Activated B cell treated with CpG ODN at 0.5 μM for 24 hours (primary cell): Measurements from ENCODE around the gene SLC9A7. TPM values are rescaled to one million over a fixed set of nuclear protein-coding genes. Genes with fewer than 3 reads are reported as not detected.

ENCODE experiments used
- ATAC-seq: fragments of 200-7000 bp; cut with Tn5 transposase; one replicate; pipeline ENCODE4 v1.10.0; 2021; ENCODE audit warnings: low read depth, mild to moderate bottlenecking, moderate library complexity
- CTCF ChIA-PET: fragments of 350-600 bp; sonication (Branson Sonifier 250); formaldehyde crosslinking; loops from one replicate; lab custom pipeline; 2021; ENCODE audit warnings: antibody characterized with exemption; lab: Charles Lee
- POLR2A ChIA-PET: fragments of 350-600 bp; sonication (Branson Sonifier 250); formaldehyde crosslinking; loops from one replicate; lab custom pipeline; 2021; ENCODE audit warnings: antibody characterized with exemption; lab: Charles Lee
- DNase-seq: peaks from one replicate; pipeline ENCODE4 v3.0.0; 2022
- H3K27ac Mint-ChIP-seq: one replicate; pipeline ENCODE4 v1.8.0; 2020; ENCODE audit warnings: mixed read lengths
- H3K27me3 Mint-ChIP-seq: one replicate; pipeline ENCODE4 v1.8.0; 2021; ENCODE audit warnings: mixed read lengths
- H3K36me3 Mint-ChIP-seq: one replicate; pipeline ENCODE4 v1.8.0; 2021; ENCODE audit warnings: low read depth, mixed read lengths
- H3K4me1 Mint-ChIP-seq: one replicate; pipeline ENCODE4 v1.8.0; 2021; ENCODE audit warnings: mixed read lengths
- H3K4me3 Mint-ChIP-seq: one replicate; pipeline ENCODE4 v1.8.0; 2020; ENCODE audit warnings: mild to moderate bottlenecking, mixed read lengths
- H3K9me3 Mint-ChIP-seq: one replicate; pipeline ENCODE4 v1.8.0; 2020; ENCODE audit warnings: mixed read lengths
- intact Hi-C: fragments of 100-400 bp; cut with micrococcal nuclease; formaldehyde crosslinking; loops from one replicate; pipeline ENCODE4 v1.15.1; 2024
- total RNA-seq: library from RNA; stranded (reverse); gene quantifications from 2 replicates; pipeline ENCODE4 v1.2.3, GENCODE V29; 2022
- TF ChIP-seq, protein P1 (sequence below): fragments of 200-600 bp; IDR thresholded peaks from one replicate; pipeline ENCODE4 v1.8.0; 2022; ENCODE audit warnings: antibody characterized with exemption, mild to moderate bottlenecking

The SLC9A7 gene
- total RNA-seq, 1 donor from 2014 or later = 55.1 TPM

DNA sequence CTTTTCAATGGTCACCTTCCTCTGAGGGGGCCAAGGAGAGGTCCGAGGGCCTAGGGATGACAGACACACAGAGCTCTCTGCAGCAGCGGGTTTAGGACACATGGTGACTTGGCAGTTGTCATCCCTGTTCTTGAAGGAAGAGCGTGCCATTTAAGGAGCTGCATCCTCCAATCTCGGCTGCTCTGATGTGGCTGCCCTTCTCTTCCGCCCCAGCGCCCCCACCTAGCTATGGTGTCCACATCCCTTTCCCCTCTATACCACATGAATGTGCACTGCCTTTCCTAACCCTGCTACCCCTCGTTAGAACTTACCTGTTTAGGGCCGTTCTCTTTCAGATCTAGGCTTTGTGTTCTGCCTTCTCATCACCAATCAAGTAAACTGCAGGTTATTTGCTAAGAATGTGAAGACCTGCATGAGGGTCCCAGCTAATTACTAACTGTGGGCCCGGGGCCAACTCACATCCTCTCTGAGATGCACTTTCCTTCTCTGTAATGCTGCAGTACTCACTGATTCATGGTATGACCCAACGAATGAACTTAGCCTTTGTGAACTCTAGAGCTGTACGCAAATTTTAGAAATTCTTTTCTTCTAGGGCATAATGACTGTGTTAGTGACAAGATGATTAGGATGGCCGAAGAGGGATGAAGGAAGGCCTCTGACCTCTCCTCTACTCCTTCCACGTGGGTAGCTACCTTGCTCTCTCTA, 147.1 kb downstream of the SLC9A7 start:
- ATAC-seq = no peak
- POLR2A ChIA-PET = no interaction called here
- Mint-ChIP-seq H3K4me3 (no peak overlapping the region), H3K27me3 (no peaks in the 10 kb centered on the region), H3K36me3 (peaks cover 51% of the 10 kb centered on the region), H3K4me1 (no peaks in the 10 kb centered on the region), H3K9me3 (no peaks in the 10 kb centered on the region), H3K27ac (no peak overlapping the region)
- intact Hi-C loops = no loop called here
- CTCF ChIA-PET = no interaction called here
- no peak for DNase-seq
- TF ChIP-seq, protein P1, sequence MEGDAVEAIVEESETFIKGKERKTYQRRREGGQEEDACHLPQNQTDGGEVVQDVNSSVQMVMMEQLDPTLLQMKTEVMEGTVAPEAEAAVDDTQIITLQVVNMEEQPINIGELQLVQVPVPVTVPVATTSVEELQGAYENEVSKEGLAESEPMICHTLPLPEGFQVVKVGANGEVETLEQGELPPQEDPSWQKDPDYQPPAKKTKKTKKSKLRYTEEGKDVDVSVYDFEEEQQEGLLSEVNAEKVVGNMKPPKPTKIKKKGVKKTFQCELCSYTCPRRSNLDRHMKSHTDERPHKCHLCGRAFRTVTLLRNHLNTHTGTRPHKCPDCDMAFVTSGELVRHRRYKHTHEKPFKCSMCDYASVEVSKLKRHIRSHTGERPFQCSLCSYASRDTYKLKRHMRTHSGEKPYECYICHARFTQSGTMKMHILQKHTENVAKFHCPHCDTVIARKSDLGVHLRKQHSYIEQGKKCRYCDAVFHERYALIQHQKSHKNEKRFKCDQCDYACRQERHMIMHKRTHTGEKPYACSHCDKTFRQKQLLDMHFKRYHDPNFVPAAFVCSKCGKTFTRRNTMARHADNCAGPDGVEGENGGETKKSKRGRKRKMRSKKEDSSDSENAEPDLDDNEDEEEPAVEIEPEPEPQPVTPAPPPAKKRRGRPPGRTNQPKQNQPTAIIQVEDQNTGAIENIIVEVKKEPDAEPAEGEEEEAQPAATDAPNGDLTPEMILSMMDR = no peak

- CTCF ChIA-PET = no interaction called here
- no peaks in the 10 kb centered on the region for H3K27me3 Mint-ChIP-seq
- no peak overlapping the region for H3K4me3 Mint-ChIP-seq
These were observed 148.8 kb downstream of the SLC9A7 start for GRCh38 chrX:46610070-46610658.

DNA sequence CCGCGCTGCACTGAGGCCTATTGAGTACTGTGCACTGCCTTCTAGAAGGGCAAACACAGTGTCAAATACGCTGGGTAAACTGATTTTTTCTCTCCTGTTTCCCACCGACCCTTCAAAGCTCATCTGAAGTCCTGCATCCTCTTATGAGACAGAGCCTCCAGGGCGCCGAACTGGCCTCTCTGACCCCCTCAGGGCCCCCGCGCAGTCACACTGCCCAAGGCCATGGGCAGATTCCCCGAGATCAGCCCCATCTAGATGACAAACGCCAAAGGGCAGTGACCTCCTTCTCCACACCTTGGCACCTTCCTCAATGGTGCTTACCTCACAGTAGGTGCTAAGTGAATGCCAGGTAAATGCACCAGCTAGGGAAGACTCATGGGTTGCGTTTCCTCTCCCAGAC, 151.0 kb downstream of the SLC9A7 start:
- Mint-ChIP-seq H3K4me1 (no peaks in the 10 kb centered on the region), H3K9me3 (no peaks in the 10 kb centered on the region), H3K27me3 (no peaks in the 10 kb centered on the region), H3K4me3 (no peak overlapping the region), H3K36me3 (peaks cover 51% of the 10 kb centered on the region), H3K27ac (no peak overlapping the region)
- intact Hi-C loops = no loop called here
- CTCF ChIA-PET = no interaction called here
- DNase-seq (no peak), ATAC-seq (no peak)
- POLR2A ChIA-PET = no interaction called here
- TF ChIP-seq, protein P1 = no peak

More at GRCh38 chrX:46610070-46610658, 148.8 kb downstream of the SLC9A7 start:
- H3K4me1 Mint-ChIP-seq = no peaks in the 10 kb centered on the region
- ATAC-seq (no peak), DNase-seq (no peak)
- H3K9me3 Mint-ChIP-seq = no peaks in the 10 kb centered on the region
- POLR2A ChIA-PET = interaction anchor here (0.9 kb wide), 1 partner anchor 28 kb away, joined by 3 read pairs; no protein-coding TSS in a partner anchor
- TF ChIP-seq, protein P1 = no peak
- H3K36me3 Mint-ChIP-seq = peaks cover 57% of the 10 kb centered on the region
- intact Hi-C loops = no loop called here
- H3K27ac Mint-ChIP-seq = no peak overlapping the region

- ATAC-seq (no peak), DNase-seq (no peak)
- peaks cover 2% of the 10 kb centered on the region for H3K4me1 Mint-ChIP-seq
- H3K36me3 Mint-ChIP-seq = peaks cover 57% of the 10 kb centered on the region
- intact Hi-C loops = no loop called here
- no peaks in the 10 kb centered on the region for H3K27me3 Mint-ChIP-seq
- POLR2A ChIA-PET = no interaction called here
- no peaks in the 10 kb centered on the region for H3K9me3 Mint-ChIP-seq
- H3K4me3 Mint-ChIP-seq = no peak overlapping the region
- TF ChIP-seq, protein P1 = no peak
- no peak overlapping the region for H3K27ac Mint-ChIP-seq
- CTCF ChIA-PET = no interaction called here
These were observed 156.3 kb downstream of the SLC9A7 start for GRCh38 chrX:46602468-46603102.

DNA sequence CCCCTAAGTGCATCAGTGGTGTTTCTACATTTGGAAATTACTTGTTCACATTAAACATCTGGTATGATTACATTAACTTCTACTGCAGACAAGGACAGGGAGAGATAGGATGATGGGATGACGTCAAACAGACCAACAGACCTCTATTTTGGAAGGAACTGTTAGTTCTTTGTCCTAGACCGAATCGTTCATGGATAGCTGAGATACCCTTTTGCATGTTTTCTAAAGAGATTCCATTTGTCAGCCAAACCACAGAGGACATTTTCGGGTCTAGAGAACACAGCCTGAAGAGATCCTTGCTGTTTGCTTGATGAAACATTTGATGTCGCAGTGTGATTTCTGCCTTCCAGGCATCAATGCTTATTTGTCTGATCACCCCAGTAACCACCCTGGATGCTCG, 157.6 kb downstream of the SLC9A7 start:
- H3K9me3 Mint-ChIP-seq = no peaks in the 10 kb centered on the region
- ChIA-PET CTCF (no interaction called here), POLR2A (no interaction called here)
- H3K4me3 Mint-ChIP-seq = no peak overlapping the region
- H3K27ac Mint-ChIP-seq = no peak overlapping the region
- intact Hi-C loops = no loop called here
- H3K4me1 Mint-ChIP-seq = peaks cover 3% of the 10 kb centered on the region
- TF ChIP-seq, protein P1 = no peak
- no peaks in the 10 kb centered on the region for H3K27me3 Mint-ChIP-seq
- DNase-seq (no peak), ATAC-seq (no peak)
- peaks cover 48% of the 10 kb centered on the region for H3K36me3 Mint-ChIP-seq
